Measurements from ENCODE around the gene ANTKMT.

ANTKMT gene

DNA sequence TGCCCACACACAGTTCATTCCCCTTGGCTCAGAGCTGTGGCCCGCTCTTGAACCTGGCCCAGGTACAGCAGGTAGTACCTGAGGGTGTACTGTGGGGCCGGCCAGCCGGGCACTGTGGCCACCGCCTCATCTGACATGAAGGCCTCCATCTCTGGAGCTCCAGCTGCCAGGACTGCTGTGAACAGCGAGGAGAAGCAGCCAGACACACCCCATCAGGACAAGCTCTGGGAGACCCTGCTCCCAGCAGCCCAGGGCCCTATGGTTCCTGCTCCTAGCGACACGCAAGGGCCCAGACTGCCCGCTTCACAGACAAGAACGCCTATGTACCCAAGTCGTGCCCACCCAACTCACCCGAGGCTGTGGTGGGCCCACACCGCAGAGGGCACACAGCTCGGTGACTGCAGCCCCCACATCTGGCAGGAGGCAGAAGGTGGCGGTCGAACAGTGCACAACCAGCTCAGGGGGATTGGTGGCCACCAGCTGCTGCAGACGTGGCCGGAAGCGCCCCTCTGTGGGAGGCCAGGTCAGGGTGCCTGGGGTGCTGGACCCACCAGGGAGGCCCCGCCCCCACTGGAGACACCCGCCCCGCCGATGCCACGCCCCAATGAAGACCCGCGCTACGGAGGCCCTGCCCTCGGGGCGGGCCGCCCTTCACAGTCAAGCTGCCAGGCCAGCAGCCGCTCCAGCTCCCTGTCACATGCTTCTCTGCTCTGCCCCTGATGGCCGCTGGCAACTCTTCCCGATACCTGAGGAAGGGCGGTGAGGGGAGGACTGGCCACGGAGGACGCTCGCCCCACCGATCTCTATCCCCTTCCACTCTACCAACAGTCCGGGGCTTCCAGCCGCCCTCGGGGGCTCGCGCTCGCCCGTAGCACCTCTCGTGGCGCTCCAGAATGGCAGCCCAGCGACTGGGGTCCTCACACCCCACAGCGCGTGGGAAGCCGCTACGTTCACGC, 41.8 kb upstream of the ANTKMT start:
- no peak for TF ChIP-seq CTCF (IDR thresholded peaks at IDR 0.05; ENCODE audit: control insufficient read depth, extremely low read depth, insufficient read depth)
- peak; percentile 59 for DNase-seq (ENCODE audit: low read depth)
- H3K4me3 ChIP-seq (ENCODE audit: low read depth, low read length), result peak overlapping the region; percentile 52

DNA sequence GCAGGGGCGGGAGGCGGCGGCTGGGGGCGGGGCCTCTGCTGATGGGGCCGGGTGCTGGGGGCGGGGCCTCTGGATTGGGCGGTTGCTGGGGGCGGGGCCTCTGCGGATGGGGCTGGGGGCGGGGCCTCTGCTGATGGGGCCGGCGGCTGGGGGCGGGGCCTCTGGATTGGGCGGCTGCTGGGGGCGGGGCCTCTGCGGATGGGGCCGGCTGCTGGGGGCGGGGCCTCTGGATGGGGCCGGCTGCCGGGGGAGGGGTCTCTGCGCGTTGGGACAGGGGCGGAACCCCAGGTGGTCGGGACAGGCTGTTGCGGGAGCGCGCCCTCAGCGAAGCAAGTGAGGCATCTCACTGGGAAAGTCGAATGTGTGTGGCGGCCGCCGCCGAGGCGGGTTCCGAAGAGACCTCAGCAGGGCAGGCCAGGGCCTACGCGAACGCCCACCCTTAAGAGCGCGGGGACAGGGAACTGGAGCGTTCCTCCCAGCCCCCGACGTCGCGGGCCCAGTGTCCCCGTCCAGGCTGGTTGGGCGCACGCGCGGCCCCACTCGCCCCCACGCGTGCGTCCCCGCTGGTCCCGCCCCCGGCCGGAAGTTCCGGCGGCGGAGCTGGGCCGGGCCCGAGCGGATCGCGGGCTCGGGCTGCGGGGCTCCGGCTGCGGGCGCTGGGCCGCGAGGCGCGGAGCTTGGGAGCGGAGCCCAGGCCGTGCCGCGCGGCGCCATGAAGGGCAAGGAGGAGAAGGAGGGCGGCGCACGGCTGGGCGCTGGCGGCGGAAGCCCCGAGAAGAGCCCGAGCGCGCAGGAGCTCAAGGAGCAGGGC, 40.9 kb upstream of the ANTKMT start, which contains the start of gene STUB1:
Gene STUB1, plus strand, starts transcription at position 597 of the 811 bp plus-strand sequence. Its CDS starts 116 bp downstream, at position 713.
- DNase-seq (ENCODE audit: low read depth), result no peak
- no peak for TF ChIP-seq CTCF (IDR thresholded peaks at IDR 0.05; ENCODE audit: control insufficient read depth, extremely low read depth, insufficient read depth)
- peak within 1 kb of the TSS; percentile 72 for H3K4me3 ChIP-seq (ENCODE audit: low read depth, low read length)

- peak overlapping the region; percentile 72 for H3K4me3 ChIP-seq (ENCODE audit: low read depth, low read length)
- DNase-seq (ENCODE audit: low read depth), result no peak
- no peak for TF ChIP-seq CTCF (IDR thresholded peaks at IDR 0.05; ENCODE audit: control insufficient read depth, extremely low read depth, insufficient read depth)
Observed at GRCh38 chr16:680625-680945, 40.4 kb upstream of the ANTKMT start.

GRCh38 chr16:680967-681745, 39.8 kb upstream of the ANTKMT start:
- TF ChIP-seq CTCF (IDR thresholded peaks at IDR 0.05; ENCODE audit: control insufficient read depth, extremely low read depth, insufficient read depth), result peak; percentile 19; the same call in 1 of the 2 replicates
- DNase-seq (ENCODE audit: low read depth), result peak; percentile 70
- peak overlapping the region; percentile 72 for H3K4me3 ChIP-seq (ENCODE audit: low read depth, low read length)

GRCh38 chr16:681746-682427, 39.1 kb upstream of the ANTKMT start:
- peak overlapping the region; percentile 72 for H3K4me3 ChIP-seq (ENCODE audit: low read depth, low read length)
- TF ChIP-seq CTCF (IDR thresholded peaks at IDR 0.05; ENCODE audit: control insufficient read depth, extremely low read depth, insufficient read depth), result no peak
- no peak for DNase-seq (ENCODE audit: low read depth)

Measured in LNCaP clone FGC (cell line).